Heart left ventricle (tissue), 13 donors: ENCODE data around the gene MXD3.

Experiments used
- POLR2A ChIP-seq, 2 donors: fragments of 450-650 bp; IDR thresholded peaks; one replicate each; pipeline ENCODE4 v1.6.1; 2017; ENCODE audit warnings: antibody characterized with exemption in 2 of 2, mild to moderate bottlenecking in 2 of 2, moderate library complexity in 2 of 2
- TF ChIP-seq, protein P1 (sequence below), 12 donors: fragments of 200-600 bp; sonication (generic) in 4 of 12; IDR thresholded peaks; one replicate each; pipeline versions ENCODE4 v1.5.0 to v1.8.0; 2018 to 2022; ENCODE audit warnings: antibody characterized with exemption in 12 of 12, mild to moderate bottlenecking in 5 of 12
- donor health status: ischemic (EF 13 %, LVEDD 7.1; RV severe dilation, severe dysfunction).
- donor health status: DM: no; HTN: yes; CAD: no.
- donor health status: DM: no; HTN: no; CAD: no.
- donor health status: ischemic (EF 25% LVEDD 6.9; RV normal size, moderate dysfunction).
- donor health status: ischemic (EF 25% LVEDD 5.7; RV mildly dilated, moderate dysfunction).
- donor health status: ischemic (EF 35%, LVEDD 5.7; RV mildly dilated, moderate dysfunction).
- donor health status: nonischemic (EF 11% LVEDD 7.7; RV severe dilation, severe dysfunction).
- donor health status: DM: yes; HTN: yes; CAD: no.
- donor health status: PGD.
- donor health status: ischemic (EF 29% LVEDD 5.4; RV normal size, mild dysfunction).
- donor health status: nonischemic (EF 23%, LVEDD 6.1; RV moderate dilation, normal function).

DNA sequence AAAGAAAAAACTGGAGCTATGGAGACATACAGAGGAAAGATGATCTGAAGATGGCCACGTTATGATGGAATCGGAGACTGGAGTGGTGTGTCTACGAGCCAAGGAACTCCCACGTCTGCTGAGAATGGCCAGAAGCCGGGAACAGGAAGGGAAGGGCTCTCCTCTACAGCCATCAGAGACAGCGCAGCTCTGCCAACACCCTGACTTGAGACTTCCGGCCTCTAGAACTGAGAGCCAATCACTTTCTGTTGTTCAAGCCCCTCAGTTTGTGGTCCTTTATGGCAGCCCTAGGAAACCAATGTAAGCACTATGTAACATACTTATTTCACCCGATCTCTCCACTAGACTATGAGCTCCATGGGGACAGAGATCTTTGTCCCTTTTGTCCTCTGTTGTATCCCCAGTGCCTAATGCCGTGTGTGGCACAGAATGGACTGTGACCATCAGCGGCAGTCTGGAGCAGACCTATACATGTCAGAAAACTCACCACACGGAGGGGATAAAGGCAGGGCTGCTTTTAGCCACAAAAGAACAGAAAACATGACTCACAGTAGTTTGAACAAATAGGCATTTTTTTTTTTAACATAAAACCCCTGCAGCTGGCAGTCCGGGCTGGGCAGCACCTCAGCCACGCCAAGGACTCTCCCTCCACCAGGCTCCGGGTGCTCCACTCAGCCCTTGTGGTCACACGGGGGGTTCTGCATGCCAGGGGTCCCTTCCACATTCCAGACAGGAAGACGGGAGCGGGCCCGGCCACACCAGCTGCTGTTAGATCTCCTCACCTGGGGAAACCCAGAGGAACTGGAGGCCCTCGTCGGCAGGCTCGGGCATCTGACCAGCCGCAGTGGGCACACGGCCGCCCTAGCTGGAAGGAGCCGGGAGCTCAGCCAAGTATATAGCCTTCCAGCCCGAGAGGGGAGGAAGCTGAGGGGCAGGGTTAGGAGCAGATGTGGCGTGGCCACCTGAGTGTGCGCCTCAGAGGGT lies 16.1 kb upstream of the MXD3 start:
- TF ChIP-seq, protein P1, sequence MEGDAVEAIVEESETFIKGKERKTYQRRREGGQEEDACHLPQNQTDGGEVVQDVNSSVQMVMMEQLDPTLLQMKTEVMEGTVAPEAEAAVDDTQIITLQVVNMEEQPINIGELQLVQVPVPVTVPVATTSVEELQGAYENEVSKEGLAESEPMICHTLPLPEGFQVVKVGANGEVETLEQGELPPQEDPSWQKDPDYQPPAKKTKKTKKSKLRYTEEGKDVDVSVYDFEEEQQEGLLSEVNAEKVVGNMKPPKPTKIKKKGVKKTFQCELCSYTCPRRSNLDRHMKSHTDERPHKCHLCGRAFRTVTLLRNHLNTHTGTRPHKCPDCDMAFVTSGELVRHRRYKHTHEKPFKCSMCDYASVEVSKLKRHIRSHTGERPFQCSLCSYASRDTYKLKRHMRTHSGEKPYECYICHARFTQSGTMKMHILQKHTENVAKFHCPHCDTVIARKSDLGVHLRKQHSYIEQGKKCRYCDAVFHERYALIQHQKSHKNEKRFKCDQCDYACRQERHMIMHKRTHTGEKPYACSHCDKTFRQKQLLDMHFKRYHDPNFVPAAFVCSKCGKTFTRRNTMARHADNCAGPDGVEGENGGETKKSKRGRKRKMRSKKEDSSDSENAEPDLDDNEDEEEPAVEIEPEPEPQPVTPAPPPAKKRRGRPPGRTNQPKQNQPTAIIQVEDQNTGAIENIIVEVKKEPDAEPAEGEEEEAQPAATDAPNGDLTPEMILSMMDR (IDR thresholded peaks at IDR 0.05): no peak
- no peak for TF ChIP-seq POLR2A (IDR thresholded peaks at IDR 0.05)
